Measurements from ENCODE around the gene METTL25B. TPM values are rescaled to one million over a fixed set of nuclear protein-coding genes. Genes with fewer than 3 reads are reported as not detected.

Gene METTL25B
- total and polyA plus RNA-seq, 10 of the 15 experiments (the other 5 are each of a cell fraction or from before 2014, with no cell fraction given): 5.9 to 25.2 (median 13.5) TPM

GRCh38 chr1:156689953-156690674 lies 38.2 kb upstream of the METTL25B start:
- Histone ChIP-seq H3K9ac (ENCODE audit: control insufficient read depth, insufficient read depth, low read length) (no peak overlapping the region), H3K36me3 (ENCODE audit: control insufficient read depth in 2 of 2, insufficient read depth in 2 of 2, low read length in 1 of 2) (no peaks in the 10 kb centered on the region), H3K27ac (ENCODE audit: control insufficient read depth, insufficient read depth) (no peak overlapping the region), H3K4me2 (ENCODE audit: control insufficient read depth, insufficient read depth) (no peak overlapping the region), H3K4me3 (no peak overlapping the region), H4K20me1 (ENCODE audit: control insufficient read depth, insufficient read depth) (peaks cover 4% of the 10 kb centered on the region; the same call in 1 of the 2 replicates), H3K4me1 (ENCODE audit: control insufficient read depth, insufficient read depth, low read length) (no peaks in the 10 kb centered on the region), H3K9me3 (replicated peaks; ENCODE audit: control insufficient read depth, insufficient read depth, low read length) (no peaks in the 10 kb centered on the region), H2AFZ (ENCODE audit: control insufficient read depth, low read depth, low read length) (no peak overlapping the region), H3K27me3 (replicated peaks in 1 of 2; ENCODE audit: control insufficient read depth in 2 of 2, insufficient read depth in 2 of 2, low read length in 1 of 2) (peaks cover 18 to 33% of the 10 kb centered on the region in 2 experiments), H3K79me2 (ENCODE audit: control insufficient read depth, insufficient read depth, low read length) (no peaks in the 10 kb centered on the region)
- TF ChIP-seq, protein P1, sequence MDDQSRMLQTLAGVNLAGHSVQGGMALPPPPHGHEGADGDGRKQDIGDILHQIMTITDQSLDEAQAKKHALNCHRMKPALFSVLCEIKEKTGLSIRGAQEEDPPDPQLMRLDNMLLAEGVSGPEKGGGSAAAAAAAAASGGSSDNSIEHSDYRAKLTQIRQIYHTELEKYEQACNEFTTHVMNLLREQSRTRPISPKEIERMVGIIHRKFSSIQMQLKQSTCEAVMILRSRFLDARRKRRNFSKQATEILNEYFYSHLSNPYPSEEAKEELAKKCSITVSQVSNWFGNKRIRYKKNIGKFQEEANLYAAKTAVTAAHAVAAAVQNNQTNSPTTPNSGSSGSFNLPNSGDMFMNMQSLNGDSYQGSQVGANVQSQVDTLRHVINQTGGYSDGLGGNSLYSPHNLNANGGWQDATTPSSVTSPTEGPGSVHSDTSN (IDR thresholded peaks at IDR 0.05; ENCODE audit: insufficient replicate concordance, low read depth, low read length): no peak
- 0 out of 2 replicates have a peak, but pooled peaks have one; percentile 50 for TF ChIP-seq SMARCA5 (IDR thresholded peaks at IDR 0.05)
- POLR2A ChIA-PET: interaction anchor here (1.1 to 3.1 kb wide), 3 partner anchors 36 to 172 kb away, joined by 4 to 21 read pairs (median 4); no protein-coding TSS in a partner anchor
- no peak for FAIRE-seq
- CTCF ChIA-PET: interaction anchor here (0.6 to 11.1 kb wide), 53 partner anchors 8 to 1116 kb away, joined by 3 to 433 read pairs (median 5); partner anchors contain the start of genes CRABP2, HAPLN2, HDGF and INSRR
- intact Hi-C loops (cut with micrococcal nuclease; ENCODE audit: unreplicated experiment): loop anchor here (1.0 kb wide), 3 partner anchors 36 to 200 kb away; partner anchors contain the start of gene NTRK1
- DNase-seq (ENCODE audit: low read depth, low spot score): no peak
- in situ Hi-C loops (cut with MboI): loop anchor here (5.0 kb wide), 1 partner anchor 172 kb away; the partner anchor contains the start of gene NTRK1
- no TSS peak for BruUV-seq (replicated peaks)
- RAD21 ChIA-PET (ENCODE audit: unreplicated experiment): interaction anchor here (0.6 to 10.2 kb wide), 32 partner anchors 10 to 475 kb away, joined by 3 to 173 read pairs (median 5); partner anchors contain the start of genes CRABP2, INSRR, ISG20L2 and METTL25B
- no peak for ATAC-seq
- SMC1A ChIA-PET (ENCODE audit: uncharacterized antibody, unreplicated experiment): interaction anchor here (0.6 to 4.0 kb wide), 25 partner anchors 9 to 242 kb away, joined by 3 to 168 read pairs (median 5); partner anchors contain the start of genes CRABP2, ISG20L2, METTL25B and NTRK1
- WGBS (ENCODE audit: insufficient coverage, insufficient replicate concordance, low lambda C conversion rate, missing lambda C conversion rate): 26% methylated on average over 9 of the region's 10 CpGs

Measured in GM12878 (cell line).